ENCODE data around the gene N4BP2L2.

N4BP2L2 gene

DNA sequence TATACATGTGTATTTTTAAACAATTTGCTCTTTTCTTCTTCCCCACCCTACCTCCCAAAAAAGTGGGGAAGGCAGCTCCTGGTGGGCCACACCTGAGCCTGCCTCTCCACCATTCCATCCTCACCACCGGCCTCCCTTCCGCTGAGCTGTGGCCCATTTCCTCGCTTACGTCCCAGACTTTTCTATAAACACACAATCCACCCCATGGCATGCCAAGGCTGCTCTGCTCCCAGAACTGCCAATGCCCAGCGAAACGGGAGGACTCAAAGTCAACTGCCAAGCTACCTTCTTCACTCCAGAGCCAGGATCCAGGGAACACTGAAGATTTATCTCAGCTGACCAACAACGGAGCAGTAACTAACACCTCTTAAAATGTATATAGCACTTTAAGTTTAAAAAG lies 113.4 kb downstream of the N4BP2L2 start:
- DNase-seq (ENCODE audit: low spot score), result no peak

DNA sequence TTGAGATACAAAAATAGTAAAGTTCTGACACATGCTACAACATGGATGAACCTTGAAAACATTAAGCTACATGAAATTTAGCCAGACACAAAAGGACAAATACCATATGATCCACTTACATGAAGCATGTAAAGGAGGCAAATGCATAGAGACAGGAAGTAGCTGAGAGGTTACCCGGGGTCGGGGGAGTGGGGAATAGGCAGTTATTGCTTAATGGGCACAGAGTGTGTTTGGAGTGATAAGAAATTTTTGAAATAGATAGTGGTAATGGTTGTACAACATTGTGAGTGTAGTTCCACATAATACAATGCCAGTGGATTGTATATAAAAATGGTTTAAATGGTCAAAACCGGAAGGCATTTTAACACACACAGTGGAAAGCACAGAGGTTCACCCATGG lies 115.0 kb downstream of the N4BP2L2 start:
- DNase-seq (ENCODE audit: low spot score), result peak; percentile 47

DNA sequence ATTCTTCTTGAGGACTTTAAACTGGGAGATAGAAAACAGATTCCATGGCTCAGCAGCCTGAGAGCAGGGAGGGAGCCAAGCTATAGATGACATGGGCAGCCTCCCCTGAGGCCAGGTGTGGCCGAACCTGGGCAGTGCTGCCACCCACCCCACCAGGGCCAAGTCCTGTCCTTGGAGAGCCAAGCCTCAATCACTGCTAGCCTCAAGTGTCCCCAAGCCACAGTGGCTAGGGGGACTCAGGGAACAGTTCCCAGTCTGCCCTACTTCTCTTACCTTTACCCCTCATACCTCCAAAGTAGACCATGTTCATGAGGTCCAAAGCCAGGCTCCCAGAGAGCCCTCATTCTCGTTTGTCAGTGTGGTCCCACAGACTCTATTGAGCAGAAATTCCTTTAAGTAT lies 118.7 kb downstream of the N4BP2L2 start:
- DNase-seq (ENCODE audit: low spot score), result no peak

DNA sequence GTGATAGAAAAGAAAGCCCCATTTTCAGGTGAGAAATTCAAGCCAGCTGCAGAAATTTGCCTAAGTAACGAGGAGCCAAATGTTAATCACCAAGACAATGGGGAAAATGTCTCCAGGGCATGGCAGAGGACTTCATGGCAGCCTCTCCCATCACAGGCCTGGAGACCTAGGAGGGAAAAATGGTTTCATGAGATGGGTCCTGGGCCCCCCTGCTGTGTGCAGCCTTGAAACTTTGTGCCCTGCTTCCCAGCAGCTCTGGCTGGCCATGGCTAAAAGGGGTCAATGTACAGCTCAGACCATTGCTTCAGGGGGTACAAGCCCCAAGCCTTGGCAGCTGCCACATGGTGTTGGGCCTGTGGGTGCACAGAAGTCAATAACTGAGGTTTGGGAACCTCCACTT lies 120.6 kb downstream of the N4BP2L2 start:
- no peak for DNase-seq (ENCODE audit: low spot score)

GRCh38 chr13:32415019-32415418 lies 123.6 kb downstream of the N4BP2L2 start:
- DNase-seq (ENCODE audit: low spot score), result peak; percentile 32

- no peak for DNase-seq (ENCODE audit: low spot score)
Observed at GRCh38 chr13:32414580-32414979, 124.0 kb downstream of the N4BP2L2 start.

GRCh38 chr13:32413284-32413683 lies 125.3 kb downstream of the N4BP2L2 start:
- DNase-seq (ENCODE audit: low spot score), result no peak

DNA sequence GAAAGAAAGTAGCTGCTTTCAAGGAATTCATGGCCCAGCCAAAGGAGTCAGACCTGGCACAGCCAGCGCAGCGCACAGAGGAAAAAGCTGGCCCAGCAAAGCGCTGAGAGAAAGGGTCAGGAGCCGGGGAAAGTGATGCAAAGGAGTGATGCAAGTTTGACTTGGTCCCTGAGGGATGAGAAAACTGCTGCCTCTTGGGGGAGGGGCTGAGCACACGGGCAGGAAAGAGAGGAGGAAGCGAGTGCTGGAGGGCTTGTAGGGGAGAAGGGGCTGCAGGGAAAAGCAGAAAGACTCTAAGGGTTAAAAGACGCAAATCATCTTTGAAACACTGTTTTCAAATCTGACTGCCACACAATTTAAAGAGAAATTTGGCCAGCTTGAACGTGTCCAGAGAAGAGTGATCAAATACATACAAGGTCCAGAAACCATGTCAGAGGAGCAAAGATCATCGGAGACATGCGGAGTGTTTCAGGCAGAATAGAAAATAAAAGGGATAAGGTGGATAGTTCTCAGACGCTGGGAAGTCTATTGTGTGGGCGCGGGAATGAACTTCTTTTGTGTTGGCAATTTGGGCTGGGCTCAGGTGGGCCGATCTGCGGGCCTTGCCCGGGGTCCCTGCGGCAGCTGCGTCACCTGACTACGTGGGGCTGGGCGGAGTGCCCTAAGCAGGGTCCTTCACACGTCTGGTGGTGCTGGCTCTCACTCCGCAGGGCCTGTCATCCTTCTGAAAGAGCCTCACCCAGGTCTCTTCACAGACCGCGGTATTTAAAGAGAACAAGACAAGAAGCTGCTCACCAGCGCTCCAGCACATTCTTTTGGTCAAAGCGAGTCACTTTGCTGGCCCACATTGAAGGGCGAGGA lies 128.8 kb downstream of the N4BP2L2 start:
- no peak for DNase-seq (ENCODE audit: low spot score)

GRCh38 chr13:32409001-32409313 lies 129.6 kb downstream of the N4BP2L2 start:
- no peak for DNase-seq (ENCODE audit: low spot score)

DNA sequence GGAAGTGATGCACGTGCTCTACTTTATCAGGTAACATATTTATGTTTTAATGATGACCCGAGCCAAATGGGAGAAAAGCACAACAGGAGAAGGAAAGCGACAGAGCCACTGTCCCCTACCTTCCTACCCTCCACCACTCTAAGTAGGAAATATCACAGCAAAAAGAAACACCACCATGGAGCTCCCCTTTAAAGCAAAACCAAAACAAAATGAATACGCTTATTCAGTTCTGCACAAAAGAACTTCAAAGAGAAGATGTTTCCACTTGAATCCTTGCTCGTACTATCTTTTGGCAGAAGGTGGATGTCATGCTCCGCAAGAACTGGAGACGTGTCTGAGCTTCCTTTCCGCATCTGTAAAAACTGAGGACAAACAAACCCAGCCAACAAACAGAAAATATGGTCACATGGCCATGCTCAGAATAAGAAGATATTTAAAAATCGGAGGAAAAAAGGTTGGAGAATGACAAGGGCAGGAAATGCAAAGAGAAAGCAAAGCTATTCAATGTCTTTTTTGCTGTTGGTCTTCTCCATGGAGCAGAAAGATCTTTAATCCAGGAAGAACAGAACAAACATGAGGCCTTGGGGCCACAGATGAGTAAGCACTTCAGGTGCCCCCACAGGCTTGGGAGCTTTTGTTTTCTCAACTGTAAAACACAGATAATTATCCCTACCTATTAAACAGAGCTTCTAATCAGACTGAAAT lies 130.1 kb downstream of the N4BP2L2 start:
- DNase-seq (ENCODE audit: low spot score), result no peak

- DNase-seq (ENCODE audit: low spot score), result no peak
Observed at GRCh38 chr13:32407854-32408253, 130.7 kb downstream of the N4BP2L2 start.

GRCh38 chr13:32403108-32403507 lies 135.5 kb downstream of the N4BP2L2 start:
- no peak for DNase-seq (ENCODE audit: low spot score)

GRCh38 chr13:32391101-32391619 lies 147.4 kb downstream of the N4BP2L2 start:
- no peak for DNase-seq (ENCODE audit: low spot score)

- DNase-seq (ENCODE audit: low spot score), result no peak
Observed at GRCh38 chr13:32390484-32390883, 148.1 kb downstream of the N4BP2L2 start.

GRCh38 chr13:32390048-32390447 lies 148.5 kb downstream of the N4BP2L2 start:
- no peak for DNase-seq (ENCODE audit: low spot score)

DNA sequence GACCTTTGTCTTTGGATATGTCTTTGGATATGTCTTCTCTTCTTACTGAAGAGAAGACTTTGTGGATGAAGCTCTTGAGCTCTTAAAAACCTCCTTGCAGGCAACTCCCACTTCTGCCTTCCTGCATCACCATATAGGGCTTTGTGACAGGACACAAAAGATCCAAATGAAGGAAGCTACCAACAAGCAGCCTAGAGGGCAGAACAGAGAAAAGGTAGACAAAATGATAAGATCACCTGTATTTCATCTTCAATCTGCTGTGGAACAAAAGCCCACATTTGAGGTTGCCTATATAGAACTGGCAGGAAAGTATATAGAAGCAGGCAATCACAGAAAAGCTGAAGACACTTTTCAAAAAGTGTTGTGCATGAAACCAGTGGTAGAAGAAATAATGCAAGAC lies 153.2 kb downstream of the N4BP2L2 start:
- DNase-seq (ENCODE audit: low spot score), result no peak

GRCh38 chr13:32384702-32385101 lies 153.9 kb downstream of the N4BP2L2 start:
- no peak for DNase-seq (ENCODE audit: low spot score)

GRCh38 chr13:32383836-32384618 lies 154.6 kb downstream of the N4BP2L2 start:
- DNase-seq (ENCODE audit: low spot score), result no peak
